Stomach (tissue), 9 donors: Measurements from ENCODE around the gene CAPN14. TPM values are rescaled to one million over a fixed set of nuclear protein-coding genes. Genes with fewer than 3 reads are reported as not detected.

Source experiments
- DNase-seq, 2 donors: peaks; one replicate each; pipeline versions ENCODE4 v3.0.0 to v3.0.0-alpha.2; 2013 to 2019
- H3K27ac ChIP-seq, 5 donors: fragments of 200-600 bp in 4 of 5; sonication (generic) in 4 of 5; one replicate each; pipeline ENCODE4 v1.5.1; 2013 to 2019; ENCODE audit warnings: mild to moderate bottlenecking in 1 of 5, moderate library complexity in 1 of 5
- H3K27me3 ChIP-seq, 3 donors: fragments of 200-600 bp; sonication (generic); one replicate each; pipeline ENCODE4 v1.5.1; 2017 to 2019; ENCODE audit warnings: mixed run types in 1 of 3
- H3K36me3 ChIP-seq, 4 donors: fragments of 200-600 bp; sonication (generic); 1 replicate in 3 of 4; 2 replicates in 1 of 4; pipeline ENCODE4 v1.5.1; 2016 to 2019
- H3K4me1 ChIP-seq, 4 donors: fragments of 200-600 bp; sonication (generic); one replicate each; pipeline ENCODE4 v1.5.1; 2016 to 2019
- H3K4me3 ChIP-seq, 4 donors: fragments of 200-600 bp; sonication (generic) in 3 of 4; one replicate each; pipeline ENCODE4 v1.5.1; 2016 to 2019; ENCODE audit warnings: mild to moderate bottlenecking in 1 of 4
- H3K9me3 ChIP-seq, 4 donors: fragments of 200-600 bp; sonication (generic); one replicate each; pipeline ENCODE4 v1.5.1; 2016 to 2019
- EP300 ChIP-seq: sonication (generic); formaldehyde crosslinking; IDR thresholded peaks from one replicate; pipeline ENCODE4 v1.6.1; 2017; ENCODE audit warnings: antibody characterized with exemption
- POLR2A ChIP-seq, 4 donors: fragments of 450-650 bp; IDR thresholded peaks; one replicate each; pipeline ENCODE4 v1.6.1; 2016; ENCODE audit warnings: antibody characterized with exemption in 4 of 4, control low read depth in 2 of 4, mild to moderate bottlenecking in 1 of 4, moderate library complexity in 1 of 4
- POLR2AphosphoS5 ChIP-seq, 3 donors: sonication (generic); formaldehyde crosslinking; IDR thresholded peaks; one replicate each; pipeline ENCODE4 v1.6.1; 2016; ENCODE audit warnings: antibody characterized with exemption in 3 of 3
- WGBS, 5 donors: extraction: QIAGEN DNeasy Blood & Tissue Kit in 3 of 5; methylation state at CpG; one replicate each; pipeline versions ENCODE4 v1.1.5 to v1.1.7; 2013 to 2018; 5-methylcytosine and 5-hydroxymethylcytosine counted together
- intact Hi-C: fragments of 100-400 bp; cut with DNase I; formaldehyde crosslinking; loops from one replicate; pipeline ENCODE4 v1.15.1; 2023; ENCODE audit warnings: low total_unique reads
- polyA plus RNA-seq, 3 donors: library from polyadenylated mRNA; stranded (reverse); fragments of 200-250 nt; gene quantifications; one replicate each; pipeline ENCODE4 v1.2.3, GENCODE V29; 2013
- total RNA-seq, 5 donors: library from RNA; depleted of rRNA; stranded (reverse); fragments of >200 nt; gene quantifications; one replicate each; pipeline versions ENCODE4 v1.1.0 to v1.2.3, GENCODE V29; 2014 to 2016
- TF ChIP-seq, protein P1 (sequence below), 7 experiments: fragments of 450-650 bp in 4 of 7; fragments of 200-600 bp in 3 of 7; sonication (generic) in 3 of 7; IDR thresholded peaks; one replicate each; pipeline ENCODE4 v1.5.1; 2016 to 2019; ENCODE audit warnings: antibody characterized with exemption in 7 of 7, control low read depth in 2 of 7, mild to moderate bottlenecking in 1 of 7
- donor health status: healthy with polysubstance abuse.
- donor health status: Bipolar disorder and iron deficiency.
- donor health status: healthy.

Gene CAPN14
- total and polyA plus RNA-seq, 8 donors = 0.06 to 66.0 (median 1.3) TPM; not detected in 5

DNA sequence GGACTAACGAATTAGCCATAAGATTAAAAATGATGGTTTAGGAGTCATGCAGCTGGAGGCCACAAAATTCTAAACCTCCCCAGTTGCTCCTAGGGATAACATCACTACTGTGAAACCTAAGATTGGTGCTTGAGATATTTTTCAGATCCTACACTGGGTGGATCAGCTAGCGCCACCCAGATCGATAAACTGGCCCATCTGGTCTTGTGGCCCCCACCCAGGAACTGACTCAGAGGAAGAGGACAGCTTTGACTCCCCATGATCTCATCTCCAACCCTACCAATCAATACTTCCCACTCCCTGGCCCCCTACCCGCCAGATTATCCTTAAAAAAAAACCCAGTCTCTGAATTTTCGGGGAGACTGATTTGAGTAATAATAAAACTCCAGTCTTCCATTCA, 84.5 kb downstream of the CAPN14 start:
- no peak for DNase-seq
- H3K27ac ChIP-seq = no peak overlapping the region
- TF ChIP-seq, protein P1, sequence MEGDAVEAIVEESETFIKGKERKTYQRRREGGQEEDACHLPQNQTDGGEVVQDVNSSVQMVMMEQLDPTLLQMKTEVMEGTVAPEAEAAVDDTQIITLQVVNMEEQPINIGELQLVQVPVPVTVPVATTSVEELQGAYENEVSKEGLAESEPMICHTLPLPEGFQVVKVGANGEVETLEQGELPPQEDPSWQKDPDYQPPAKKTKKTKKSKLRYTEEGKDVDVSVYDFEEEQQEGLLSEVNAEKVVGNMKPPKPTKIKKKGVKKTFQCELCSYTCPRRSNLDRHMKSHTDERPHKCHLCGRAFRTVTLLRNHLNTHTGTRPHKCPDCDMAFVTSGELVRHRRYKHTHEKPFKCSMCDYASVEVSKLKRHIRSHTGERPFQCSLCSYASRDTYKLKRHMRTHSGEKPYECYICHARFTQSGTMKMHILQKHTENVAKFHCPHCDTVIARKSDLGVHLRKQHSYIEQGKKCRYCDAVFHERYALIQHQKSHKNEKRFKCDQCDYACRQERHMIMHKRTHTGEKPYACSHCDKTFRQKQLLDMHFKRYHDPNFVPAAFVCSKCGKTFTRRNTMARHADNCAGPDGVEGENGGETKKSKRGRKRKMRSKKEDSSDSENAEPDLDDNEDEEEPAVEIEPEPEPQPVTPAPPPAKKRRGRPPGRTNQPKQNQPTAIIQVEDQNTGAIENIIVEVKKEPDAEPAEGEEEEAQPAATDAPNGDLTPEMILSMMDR (IDR thresholded peaks at IDR 0.05) = no peak
- TF ChIP-seq POLR2A (IDR thresholded peaks at IDR 0.05) = no peak
- TF ChIP-seq POLR2AphosphoS5 (IDR thresholded peaks at IDR 0.05) = no peak
- TF ChIP-seq EP300 = no peak
- H3K4me3 ChIP-seq = no peak overlapping the region
- H3K27me3 ChIP-seq = peaks cover 4 to 53% (median 23%) of the 10 kb centered on the region in 3 donors
- intact Hi-C loops = no loop called here
- 85 to 90% (median 90%) methylated on average over 5 of the region's 5 CpGs for WGBS, 5 donors
- H3K36me3 ChIP-seq = no peaks in the 10 kb centered on the region
- H3K9me3 ChIP-seq = no peaks in the 10 kb centered on the region
- H3K4me1 ChIP-seq = peaks cover 8 to 14% (median 10%) of the 10 kb centered on the region in 4 donors

DNA sequence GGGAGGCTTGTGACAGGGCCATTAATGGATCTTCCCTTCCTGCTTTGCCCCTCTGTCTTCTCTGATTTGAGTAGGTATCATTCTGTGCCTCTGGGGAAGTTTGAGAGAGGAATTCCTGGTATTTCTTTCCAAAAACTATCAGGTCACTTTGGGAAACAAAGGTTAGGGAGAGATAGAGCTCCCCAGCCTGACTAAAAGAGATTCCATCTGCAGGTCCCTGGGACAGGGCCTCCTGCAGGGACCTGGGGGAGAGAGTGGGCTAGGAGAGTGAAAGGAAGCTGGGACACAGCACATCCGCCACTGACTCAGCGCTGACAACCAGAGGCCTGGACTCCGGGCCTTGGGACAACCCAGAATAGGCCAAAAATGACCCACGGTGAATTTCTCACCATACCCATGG, 85.4 kb downstream of the CAPN14 start:
- H3K27ac ChIP-seq = no peak overlapping the region
- H3K27me3 ChIP-seq = peaks cover 4 to 44% (median 13%) of the 10 kb centered on the region in 3 donors
- DNase-seq = no peak
- H3K4me3 ChIP-seq = no peak overlapping the region
- peaks cover 0 to 5% (median under 1%) of the 10 kb centered on the region in 4 donors for H3K4me1 ChIP-seq
- intact Hi-C loops = no loop called here
- no peaks in the 10 kb centered on the region for H3K9me3 ChIP-seq
- 44 to 83% (median 69%) methylated on average over 4 of the region's 4 CpGs for WGBS, 5 donors
- no peak for TF ChIP-seq EP300
- TF ChIP-seq, protein P1 (IDR thresholded peaks at IDR 0.05) = no peak
- no peak for TF ChIP-seq POLR2A (IDR thresholded peaks at IDR 0.05)
- TF ChIP-seq POLR2AphosphoS5 (IDR thresholded peaks at IDR 0.05) = no peak
- H3K36me3 ChIP-seq = no peaks in the 10 kb centered on the region

DNA sequence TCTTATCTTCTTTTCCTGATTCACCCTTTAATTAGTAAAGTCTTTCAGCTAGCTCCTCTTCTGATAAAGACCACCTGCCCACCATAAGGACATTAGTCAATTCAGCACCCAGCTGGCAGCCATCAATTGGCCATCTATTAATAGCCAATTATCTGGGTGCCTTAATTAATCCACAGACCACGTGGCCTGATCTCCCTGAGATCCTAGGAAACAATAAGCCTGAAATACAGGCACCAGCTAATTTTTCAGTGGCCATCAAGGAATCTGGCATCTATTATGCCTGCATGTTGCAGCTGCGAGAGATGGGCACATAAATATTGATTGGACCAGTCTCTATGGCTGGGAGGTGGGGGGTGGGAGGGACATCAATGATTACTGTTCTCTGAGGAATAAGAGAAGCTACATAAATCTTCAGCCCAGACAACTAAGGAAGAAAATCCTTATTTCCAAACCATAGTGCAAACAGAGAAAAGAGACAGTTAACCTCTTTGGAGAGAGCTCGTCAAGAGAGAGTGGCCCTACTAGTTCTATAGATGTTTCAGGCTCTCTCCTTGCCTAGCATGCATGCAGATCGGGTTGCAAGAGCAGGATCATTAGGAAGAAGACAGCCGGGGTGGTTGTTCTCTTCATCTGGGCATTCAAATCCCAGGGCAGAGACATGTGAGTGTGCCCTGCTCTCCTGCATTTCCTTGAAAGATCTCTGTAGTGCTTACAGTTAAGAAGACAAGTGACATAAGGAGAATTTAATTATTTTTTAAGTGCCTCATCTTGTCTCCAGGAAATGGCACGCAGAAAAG, 87.7 kb downstream of the CAPN14 start:
- no peaks in the 10 kb centered on the region for H3K36me3 ChIP-seq
- WGBS, 5 donors = 48 to 56% (median 50%) methylated on average over 6 of the region's 6 CpGs
- TF ChIP-seq POLR2AphosphoS5 (IDR thresholded peaks at IDR 0.05) (no peak), EP300 (no peak), POLR2A (IDR thresholded peaks at IDR 0.05) (no peak)
- TF ChIP-seq, protein P1 (IDR thresholded peaks at IDR 0.05) = no peak
- H3K4me3 ChIP-seq = no peak overlapping the region
- H3K27me3 ChIP-seq = peaks cover 0 to 25% (median 0%) of the 10 kb centered on the region in 3 donors
- DNase-seq = no peak
- H3K4me1 ChIP-seq = no peaks in the 10 kb centered on the region
- no peak overlapping the region for H3K27ac ChIP-seq
- H3K9me3 ChIP-seq = no peaks in the 10 kb centered on the region
- intact Hi-C loops = no loop called here

DNA sequence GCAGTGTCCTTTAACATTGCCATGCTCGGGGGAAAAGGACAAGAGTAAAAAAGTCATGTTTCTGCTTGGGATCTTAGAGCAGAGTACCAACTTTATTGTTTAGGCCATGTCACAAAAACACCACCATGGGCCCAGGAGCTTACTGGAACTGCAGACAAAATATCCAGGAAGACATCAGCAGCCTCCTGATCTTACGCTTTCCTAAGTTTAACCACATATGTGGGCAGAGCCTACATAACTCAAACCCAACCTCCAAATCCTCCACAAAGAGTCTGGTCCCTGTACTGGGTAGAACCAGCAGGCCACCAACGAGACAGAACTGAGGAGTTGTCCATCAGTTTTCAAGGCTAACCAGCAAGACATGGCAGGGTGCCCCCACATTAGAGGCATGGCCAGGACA, 89.4 kb downstream of the CAPN14 start:
- Histone ChIP-seq H3K27ac (no peak overlapping the region), H3K9me3 (no peaks in the 10 kb centered on the region), H3K27me3 (peaks cover 0 to 16% (median 0%) of the 10 kb centered on the region in 3 donors), H3K4me3 (no peak overlapping the region), H3K4me1 (no peaks in the 10 kb centered on the region), H3K36me3 (no peaks in the 10 kb centered on the region)
- WGBS, 5 donors = 75 to 85% (median 79%) methylated on average over 3 of the region's 3 CpGs
- TF ChIP-seq POLR2AphosphoS5 (IDR thresholded peaks at IDR 0.05) = no peak
- no peak for TF ChIP-seq POLR2A (IDR thresholded peaks at IDR 0.05)
- TF ChIP-seq EP300 = no peak
- TF ChIP-seq, protein P1 (IDR thresholded peaks at IDR 0.05) = no peak
- DNase-seq = no peak
- intact Hi-C loops = no loop called here
